ENCODE data around the gene PLA2G3. TPM values are rescaled to one million over a fixed set of nuclear protein-coding genes. Genes with fewer than 3 reads are reported as not detected.

PLA2G3 gene
- total RNA-seq, 1 experiment from 2014 or later = 21.5 TPM

DNA sequence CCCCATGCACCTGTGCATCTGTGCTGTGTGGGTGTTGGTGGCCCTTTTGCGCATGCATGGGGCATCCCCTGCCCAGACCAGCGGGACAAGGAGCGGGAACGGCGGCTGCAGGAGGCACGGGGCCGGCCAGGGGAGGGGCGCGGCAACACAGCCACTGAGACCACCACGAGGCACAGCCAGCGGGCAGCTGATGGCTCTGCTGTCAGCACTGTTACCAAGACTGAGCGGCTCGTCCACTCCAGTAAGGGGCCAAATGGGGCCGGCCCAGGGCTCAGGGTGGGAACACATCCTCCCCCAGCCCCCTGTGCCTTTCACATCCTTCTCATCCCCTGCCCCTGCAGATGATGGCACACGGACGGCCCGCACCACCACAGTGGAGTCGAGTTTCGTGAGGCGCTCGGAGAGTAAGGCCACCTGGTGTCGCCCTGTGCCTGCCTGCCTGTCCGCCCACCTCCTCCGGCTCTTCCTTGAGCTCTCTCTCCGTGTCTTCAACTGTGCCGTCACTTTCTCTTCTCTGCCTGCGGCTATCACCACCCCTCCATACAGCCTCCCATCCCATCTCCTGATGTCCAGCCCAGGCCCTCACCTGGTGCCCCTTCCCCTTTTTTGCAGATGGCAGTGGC, 43.5 kb downstream of the PLA2G3 start:
- TF ChIP-seq EZH2 (IDR thresholded peaks at IDR 0.05; ENCODE audit: borderline replicate concordance, low read depth, low read length, poor library complexity, severe bottlenecking) = no peak
- TF ChIP-seq, protein P1, sequence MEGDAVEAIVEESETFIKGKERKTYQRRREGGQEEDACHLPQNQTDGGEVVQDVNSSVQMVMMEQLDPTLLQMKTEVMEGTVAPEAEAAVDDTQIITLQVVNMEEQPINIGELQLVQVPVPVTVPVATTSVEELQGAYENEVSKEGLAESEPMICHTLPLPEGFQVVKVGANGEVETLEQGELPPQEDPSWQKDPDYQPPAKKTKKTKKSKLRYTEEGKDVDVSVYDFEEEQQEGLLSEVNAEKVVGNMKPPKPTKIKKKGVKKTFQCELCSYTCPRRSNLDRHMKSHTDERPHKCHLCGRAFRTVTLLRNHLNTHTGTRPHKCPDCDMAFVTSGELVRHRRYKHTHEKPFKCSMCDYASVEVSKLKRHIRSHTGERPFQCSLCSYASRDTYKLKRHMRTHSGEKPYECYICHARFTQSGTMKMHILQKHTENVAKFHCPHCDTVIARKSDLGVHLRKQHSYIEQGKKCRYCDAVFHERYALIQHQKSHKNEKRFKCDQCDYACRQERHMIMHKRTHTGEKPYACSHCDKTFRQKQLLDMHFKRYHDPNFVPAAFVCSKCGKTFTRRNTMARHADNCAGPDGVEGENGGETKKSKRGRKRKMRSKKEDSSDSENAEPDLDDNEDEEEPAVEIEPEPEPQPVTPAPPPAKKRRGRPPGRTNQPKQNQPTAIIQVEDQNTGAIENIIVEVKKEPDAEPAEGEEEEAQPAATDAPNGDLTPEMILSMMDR (conservative IDR thresholded peaks at IDR 0.05; ENCODE audit: low read depth, low read length) = no peak
- BruUV-seq (replicated peaks) = no TSS peak
- ChIA-PET POLR2A (ENCODE audit: low non-redundant PET) (no interaction called here), CTCF (no interaction called here)
- H3K36me3 ChIP-seq (ENCODE audit: insufficient read depth, low read length, poor library complexity, severe bottlenecking) = peaks cover 3% of the 10 kb centered on the region
- no peak overlapping the region for H3K27ac ChIP-seq (ENCODE audit: low read depth, low read length, poor library complexity, severe bottlenecking)
- no peaks in the 10 kb centered on the region for H3K4me1 ChIP-seq (ENCODE audit: insufficient read depth, low read length, poor library complexity, severe bottlenecking)
- H3K27me3 ChIP-seq (replicated peaks; ENCODE audit: insufficient read depth, low read depth, low read length, poor library complexity) = no peaks in the 10 kb centered on the region
- no peak for DNase-seq (ENCODE audit: low spot score)
- H3K9me3 ChIP-seq (ENCODE audit: low read depth, low read length, poor library complexity, severe bottlenecking) = no peaks in the 10 kb centered on the region
- intact Hi-C loops (cut with micrococcal nuclease; ENCODE audit: unreplicated experiment) = no loop called here
- H3K4me3 ChIP-seq (ENCODE audit: low read depth, low read length, poor library complexity, severe bottlenecking) = no peak overlapping the region

DNA sequence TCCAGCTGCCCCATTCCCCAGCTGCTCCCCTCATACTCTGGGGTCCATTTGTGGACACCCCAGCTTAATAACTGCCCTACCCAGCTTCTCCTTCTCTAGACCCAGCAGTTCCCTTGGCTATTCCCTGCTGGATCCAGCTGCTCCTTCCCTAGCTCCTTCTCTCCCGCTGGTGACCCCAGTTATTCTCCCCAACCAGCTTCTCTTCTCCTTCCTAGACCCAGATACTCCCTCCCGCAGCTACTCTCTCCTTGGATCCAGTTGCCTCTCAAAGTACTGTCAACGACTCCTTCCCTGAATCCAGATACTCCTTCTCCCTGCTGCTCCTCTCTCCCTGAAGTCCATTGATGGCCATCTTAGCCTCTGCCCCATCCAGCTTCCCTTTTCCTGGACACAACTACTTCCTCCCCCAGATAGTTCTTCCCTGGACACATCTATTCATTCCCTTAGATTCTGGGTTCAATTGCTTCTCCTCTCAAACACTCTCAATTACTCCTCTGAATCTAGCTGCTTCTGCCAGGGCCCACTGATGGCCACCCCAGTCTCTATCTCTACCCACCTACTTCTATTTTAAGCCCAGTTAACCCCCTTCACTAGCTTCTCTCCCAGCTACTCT, 44.6 kb downstream of the PLA2G3 start:
- no TSS peak for BruUV-seq (replicated peaks)
- no peaks in the 10 kb centered on the region for H3K4me1 ChIP-seq (ENCODE audit: insufficient read depth, low read length, poor library complexity, severe bottlenecking)
- H3K4me3 ChIP-seq (ENCODE audit: low read depth, low read length, poor library complexity, severe bottlenecking) = no peak overlapping the region
- no peaks in the 10 kb centered on the region for H3K27me3 ChIP-seq (replicated peaks; ENCODE audit: insufficient read depth, low read depth, low read length, poor library complexity)
- intact Hi-C loops (cut with micrococcal nuclease; ENCODE audit: unreplicated experiment) = no loop called here
- peaks cover 3% of the 10 kb centered on the region for H3K36me3 ChIP-seq (ENCODE audit: insufficient read depth, low read length, poor library complexity, severe bottlenecking)
- no peaks in the 10 kb centered on the region for H3K9me3 ChIP-seq (ENCODE audit: low read depth, low read length, poor library complexity, severe bottlenecking)
- DNase-seq (ENCODE audit: low spot score) = no peak
- ChIA-PET CTCF (no interaction called here), POLR2A (ENCODE audit: low non-redundant PET) (no interaction called here)
- TF ChIP-seq, protein P1 (conservative IDR thresholded peaks at IDR 0.05; ENCODE audit: low read depth, low read length) = no peak
- TF ChIP-seq EZH2 (IDR thresholded peaks at IDR 0.05; ENCODE audit: borderline replicate concordance, low read depth, low read length, poor library complexity, severe bottlenecking) = no peak
- H3K27ac ChIP-seq (ENCODE audit: low read depth, low read length, poor library complexity, severe bottlenecking) = no peak overlapping the region

- H3K36me3 ChIP-seq (ENCODE audit: insufficient read depth, low read length, poor library complexity, severe bottlenecking) = peaks cover 3% of the 10 kb centered on the region
- no peaks in the 10 kb centered on the region for H3K27me3 ChIP-seq (replicated peaks; ENCODE audit: insufficient read depth, low read depth, low read length, poor library complexity)
- no peak overlapping the region for H3K27ac ChIP-seq (ENCODE audit: low read depth, low read length, poor library complexity, severe bottlenecking)
- intact Hi-C loops (cut with micrococcal nuclease; ENCODE audit: unreplicated experiment) = no loop called here
- no peaks in the 10 kb centered on the region for H3K4me1 ChIP-seq (ENCODE audit: insufficient read depth, low read length, poor library complexity, severe bottlenecking)
- ChIA-PET CTCF (no interaction called here), POLR2A (ENCODE audit: low non-redundant PET) (no interaction called here)
- H3K9me3 ChIP-seq (ENCODE audit: low read depth, low read length, poor library complexity, severe bottlenecking) = no peaks in the 10 kb centered on the region
- BruUV-seq (replicated peaks) = no TSS peak
- DNase-seq (ENCODE audit: low spot score) = no peak
- no peak for TF ChIP-seq EZH2 (IDR thresholded peaks at IDR 0.05; ENCODE audit: borderline replicate concordance, low read depth, low read length, poor library complexity, severe bottlenecking)
- TF ChIP-seq, protein P1 (conservative IDR thresholded peaks at IDR 0.05; ENCODE audit: low read depth, low read length) = no peak
- H3K4me3 ChIP-seq (ENCODE audit: low read depth, low read length, poor library complexity, severe bottlenecking) = no peak overlapping the region
Measured at GRCh38 chr22:31094741-31095140, 45.6 kb downstream of the PLA2G3 start.
